ENCODE measurements around the gene RPTOR. TPM values are rescaled to one million over a fixed set of nuclear protein-coding genes. Genes with fewer than 3 reads are reported as not detected.

RPTOR gene
- total RNA-seq, 1 donor from 2014 or later, result 53.7 TPM

- Mint-ChIP-seq H3K27ac (no peak overlapping the region), H3K9me3 (no peaks in the 10 kb centered on the region), H3K27me3 (ENCODE audit: low read depth) (no peaks in the 10 kb centered on the region), H3K36me3 (peaks cover 20% of the 10 kb centered on the region), H3K4me1 (peaks cover 2% of the 10 kb centered on the region), H3K4me3 (no peak overlapping the region)
- DNase-seq (ENCODE audit: low spot score in 2 of 2, unreplicated experiment in 2 of 2), result no peak
- TF ChIP-seq CTCF (IDR thresholded peaks at IDR 0.05; ENCODE audit: unreplicated experiment), result no peak
These were observed 396.5 kb downstream of the RPTOR start for GRCh38 chr17:80941171-80941570.

GRCh38 chr17:80941743-80942422, 397.2 kb downstream of the RPTOR start:
- Mint-ChIP-seq H3K27ac (peak overlapping the region; percentile 47), H3K4me3 (no peak overlapping the region), H3K27me3 (ENCODE audit: low read depth) (no peaks in the 10 kb centered on the region), H3K36me3 (peaks cover 27% of the 10 kb centered on the region), H3K4me1 (peaks cover 2% of the 10 kb centered on the region), H3K9me3 (peaks cover 7% of the 10 kb centered on the region)
- no peak for TF ChIP-seq CTCF (IDR thresholded peaks at IDR 0.05; ENCODE audit: unreplicated experiment)
- DNase-seq (ENCODE audit: low spot score in 2 of 2, unreplicated experiment in 2 of 2), result no peak

- peak overlapping the region; percentile 47 for H3K27ac Mint-ChIP-seq
These were observed 398.0 kb downstream of the RPTOR start for GRCh38 chr17:80942423-80943345.

GRCh38 chr17:80943346-80944145, 398.9 kb downstream of the RPTOR start:
- Mint-ChIP-seq H3K36me3 (peaks cover 28% of the 10 kb centered on the region), H3K9me3 (peaks cover 8% of the 10 kb centered on the region), H3K27ac (no peak overlapping the region), H3K27me3 (ENCODE audit: low read depth) (no peaks in the 10 kb centered on the region), H3K4me3 (no peak overlapping the region), H3K4me1 (peaks cover 2% of the 10 kb centered on the region)
- no peak for DNase-seq (ENCODE audit: low spot score in 2 of 2, unreplicated experiment in 2 of 2)
- no peak for TF ChIP-seq CTCF (IDR thresholded peaks at IDR 0.05; ENCODE audit: unreplicated experiment)

More at GRCh38 chr17:80942423-80943345, 398.0 kb downstream of the RPTOR start:
- TF ChIP-seq CTCF (IDR thresholded peaks at IDR 0.05; ENCODE audit: unreplicated experiment), result no peak
- H3K9me3 Mint-ChIP-seq, result peaks cover 8% of the 10 kb centered on the region
- no peaks in the 10 kb centered on the region for H3K27me3 Mint-ChIP-seq (ENCODE audit: low read depth)
- H3K36me3 Mint-ChIP-seq, result peaks cover 28% of the 10 kb centered on the region
- no peak overlapping the region for H3K4me3 Mint-ChIP-seq
- H3K4me1 Mint-ChIP-seq, result peaks cover 2% of the 10 kb centered on the region
- no peak for DNase-seq (ENCODE audit: low spot score in 2 of 2, unreplicated experiment in 2 of 2)

GRCh38 chr17:80944326-80944725, 399.7 kb downstream of the RPTOR start:
- Mint-ChIP-seq H3K9me3 (peaks cover 8% of the 10 kb centered on the region), H3K27me3 (ENCODE audit: low read depth) (no peaks in the 10 kb centered on the region), H3K27ac (no peak overlapping the region), H3K4me3 (no peak overlapping the region), H3K36me3 (peaks cover 26% of the 10 kb centered on the region), H3K4me1 (peaks cover 2% of the 10 kb centered on the region)
- DNase-seq (ENCODE audit: low spot score in 2 of 2, unreplicated experiment in 2 of 2), result no peak
- no peak for TF ChIP-seq CTCF (IDR thresholded peaks at IDR 0.05; ENCODE audit: unreplicated experiment)

Data from mesothelial cell of epicardium (in vitro differentiated cells).